ENCODE measurements around the gene HIGD1B. TPM values are rescaled to one million over a fixed set of nuclear protein-coding genes. Genes with fewer than 3 reads are reported as not detected.
"Not testable (repeated sequence)": the region's sequence is repeated elsewhere in the genome, so short reads cannot be mapped to it uniquely, and the experiment has no call there.

HIGD1B gene
- total RNA-seq, 1 donor from 2014 or later, result 22.3 TPM

GRCh38 chr17:44807817-44808155 lies 39.9 kb upstream of the HIGD1B start:
- no peak for TF ChIP-seq CTCF (IDR thresholded peaks at IDR 0.05)
- no peak for ATAC-seq

GRCh38 chr17:44808156-44808555 lies 39.5 kb upstream of the HIGD1B start:
- intact Hi-C loops (cut with DNase I), result no loop called here
- H3K4me3 ChIP-seq, result no peak overlapping the region
- no peak overlapping the region for H3K27ac ChIP-seq
- no peaks in the 10 kb centered on the region for H3K9me3 ChIP-seq
- peaks cover 9% of the 10 kb centered on the region for H3K27me3 ChIP-seq (ENCODE audit: low read depth)
- ATAC-seq (no peak), DNase-seq (no peak)
- no peak for TF ChIP-seq CTCF (IDR thresholded peaks at IDR 0.05)
- no peaks in the 10 kb centered on the region for H3K4me1 ChIP-seq
- peaks cover 8% of the 10 kb centered on the region for H3K36me3 ChIP-seq

More at GRCh38 chr17:44807817-44808155, 39.9 kb upstream of the HIGD1B start:
- Histone ChIP-seq H3K27ac (no peak overlapping the region), H3K36me3 (peaks cover 8% of the 10 kb centered on the region), H3K9me3 (no peaks in the 10 kb centered on the region), H3K4me1 (no peaks in the 10 kb centered on the region), H3K4me3 (no peak overlapping the region), H3K27me3 (ENCODE audit: low read depth) (peaks cover 9% of the 10 kb centered on the region)
- DNase-seq, result no peak
- intact Hi-C loops (cut with DNase I), result no loop called here

GRCh38 chr17:44808656-44809388 lies 38.9 kb upstream of the HIGD1B start:
- H3K36me3 ChIP-seq; ATAC-seq; H3K27me3 ChIP-seq (ENCODE audit: low read depth); DNase-seq; intact Hi-C loops (cut with DNase I); H3K9me3 ChIP-seq; H3K27ac ChIP-seq; H3K4me1 ChIP-seq; H3K4me3 ChIP-seq: not testable (repeated sequence)

- no peak overlapping the region for H3K27ac ChIP-seq
- TF ChIP-seq CTCF (IDR thresholded peaks at IDR 0.05), result no peak
- H3K4me3 ChIP-seq, result no peak overlapping the region
- no peaks in the 10 kb centered on the region for H3K36me3 ChIP-seq
- DNase-seq, result no peak
- no peak for ATAC-seq
- peaks cover 9% of the 10 kb centered on the region for H3K27me3 ChIP-seq (ENCODE audit: low read depth)
- intact Hi-C loops (cut with DNase I), result no loop called here
- no peaks in the 10 kb centered on the region for H3K4me1 ChIP-seq
- H3K9me3 ChIP-seq, result no peaks in the 10 kb centered on the region
Observed at GRCh38 chr17:44812263-44812662, 35.4 kb upstream of the HIGD1B start.

- DNase-seq; H3K27me3 ChIP-seq (ENCODE audit: low read depth); H3K9me3 ChIP-seq; ATAC-seq; H3K36me3 ChIP-seq; H3K4me3 ChIP-seq; H3K27ac ChIP-seq; intact Hi-C loops (cut with DNase I); H3K4me1 ChIP-seq: not testable (repeated sequence)
Observed at GRCh38 chr17:44818508-44818907, 29.2 kb upstream of the HIGD1B start.

GRCh38 chr17:44820631-44821212 lies 27.0 kb upstream of the HIGD1B start:
- Histone ChIP-seq H3K9me3 (no peaks in the 10 kb centered on the region), H3K4me1 (no peaks in the 10 kb centered on the region), H3K27ac (no peak overlapping the region), H3K4me3 (no peak overlapping the region), H3K36me3 (no peaks in the 10 kb centered on the region), H3K27me3 (ENCODE audit: low read depth) (peaks cover 18% of the 10 kb centered on the region)
- no peak for TF ChIP-seq CTCF (IDR thresholded peaks at IDR 0.05)
- no peak for DNase-seq
- ATAC-seq, result no peak
- intact Hi-C loops (cut with DNase I), result no loop called here

GRCh38 chr17:44825236-44825635 lies 22.4 kb upstream of the HIGD1B start:
- H3K36me3 ChIP-seq; intact Hi-C loops (cut with DNase I); ATAC-seq; DNase-seq; H3K27ac ChIP-seq; H3K4me3 ChIP-seq; H3K4me1 ChIP-seq; H3K9me3 ChIP-seq: not testable (repeated sequence)
- H3K27me3 ChIP-seq (ENCODE audit: low read depth), result peaks cover 56% of the 10 kb centered on the region
